HFFc6 (cell line): ENCODE measurements around the gene ADAMTSL4. TPM values are rescaled to one million over a fixed set of nuclear protein-coding genes. Genes with fewer than 3 reads are reported as not detected.

Experiments
- DNase-seq: peaks from one replicate; pipeline ENCODE4 v3.0.0-alpha.2; 2018
- H3K27ac Mint-ChIP-seq: 2 replicates; pipeline ENCODE4 v1.8.0; 2020; ENCODE audit warnings: mild to moderate bottlenecking, mixed read lengths
- H3K27me3 Mint-ChIP-seq: 2 replicates; pipeline ENCODE4 v1.8.0; 2021; ENCODE audit warnings: mild to moderate bottlenecking, moderate library complexity, mixed read lengths; ENCODE audit not compliant: insufficient read depth
- H3K36me3 Mint-ChIP-seq: 2 replicates; pipeline ENCODE4 v1.8.0; 2021; ENCODE audit warnings: low read depth, mixed read lengths
- H3K4me1 Mint-ChIP-seq: 2 replicates; pipeline ENCODE4 v1.8.0; 2020; ENCODE audit warnings: low read depth, mixed read lengths
- H3K4me3 Mint-ChIP-seq: 2 replicates; pipeline ENCODE4 v1.8.0; 2020; ENCODE audit warnings: mild to moderate bottlenecking, moderate library complexity, mixed read lengths
- H3K9me3 Mint-ChIP-seq: 2 replicates; pipeline ENCODE4 v1.8.0; 2020; ENCODE audit warnings: mild to moderate bottlenecking, mixed read lengths
- total RNA-seq, 6 experiments: library from RNA; stranded (reverse); fragmentation: NEBNext Ultra II Directional; extraction: Animal tissue kit (Norgen Biotek cat#: 25700); gene quantifications; 2 replicates in 1 of 6; 3 replicates in 5 of 6; pipeline ENCODE4 v1.2.3, GENCODE V29; 2021
- TF ChIP-seq, protein P1 (sequence below): fragments of 200-600 bp; sonication (generic); IDR thresholded peaks from 2 replicates; pipeline ENCODE4 v1.5.0; 2021; ENCODE audit warnings: antibody characterized with exemption, mild to moderate bottlenecking

ADAMTSL4 gene
- total RNA-seq, 6 experiments from 2014 or later, result 33.7 to 61.2 (median 38.2) TPM

GRCh38 chr1:150550222-150551050 is 1.2 kb downstream of the ADAMTSL4 start:
- Mint-ChIP-seq H3K27ac (peak overlapping the region; percentile 68), H3K4me3 (peak overlapping the region; percentile 91), H3K36me3 (peaks cover 2% of the 10 kb centered on the region), H3K4me1 (peaks cover 45% of the 10 kb centered on the region), H3K27me3 (peaks cover 9% of the 10 kb centered on the region), H3K9me3 (no peaks in the 10 kb centered on the region)
- no peak for DNase-seq
- TF ChIP-seq, protein P1, sequence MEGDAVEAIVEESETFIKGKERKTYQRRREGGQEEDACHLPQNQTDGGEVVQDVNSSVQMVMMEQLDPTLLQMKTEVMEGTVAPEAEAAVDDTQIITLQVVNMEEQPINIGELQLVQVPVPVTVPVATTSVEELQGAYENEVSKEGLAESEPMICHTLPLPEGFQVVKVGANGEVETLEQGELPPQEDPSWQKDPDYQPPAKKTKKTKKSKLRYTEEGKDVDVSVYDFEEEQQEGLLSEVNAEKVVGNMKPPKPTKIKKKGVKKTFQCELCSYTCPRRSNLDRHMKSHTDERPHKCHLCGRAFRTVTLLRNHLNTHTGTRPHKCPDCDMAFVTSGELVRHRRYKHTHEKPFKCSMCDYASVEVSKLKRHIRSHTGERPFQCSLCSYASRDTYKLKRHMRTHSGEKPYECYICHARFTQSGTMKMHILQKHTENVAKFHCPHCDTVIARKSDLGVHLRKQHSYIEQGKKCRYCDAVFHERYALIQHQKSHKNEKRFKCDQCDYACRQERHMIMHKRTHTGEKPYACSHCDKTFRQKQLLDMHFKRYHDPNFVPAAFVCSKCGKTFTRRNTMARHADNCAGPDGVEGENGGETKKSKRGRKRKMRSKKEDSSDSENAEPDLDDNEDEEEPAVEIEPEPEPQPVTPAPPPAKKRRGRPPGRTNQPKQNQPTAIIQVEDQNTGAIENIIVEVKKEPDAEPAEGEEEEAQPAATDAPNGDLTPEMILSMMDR, result no peak

- Mint-ChIP-seq H3K27ac (peak overlapping the region; percentile 68), H3K4me1 (peaks cover 45% of the 10 kb centered on the region), H3K9me3 (no peaks in the 10 kb centered on the region), H3K36me3 (peaks cover 6% of the 10 kb centered on the region), H3K27me3 (peaks cover 7% of the 10 kb centered on the region), H3K4me3 (peak overlapping the region; percentile 91; the same call in 1 of the 2 replicates)
- TF ChIP-seq, protein P1, result no peak
- DNase-seq, result no peak
Observed at GRCh38 chr1:150551051-150551783, 2.0 kb downstream of the ADAMTSL4 start.

- Mint-ChIP-seq H3K27me3 (peaks cover 4% of the 10 kb centered on the region; the same call in 1 of the 2 replicates), H3K36me3 (peaks cover 6% of the 10 kb centered on the region), H3K4me1 (peaks cover 45% of the 10 kb centered on the region), H3K27ac (peak overlapping the region; percentile 68), H3K9me3 (no peaks in the 10 kb centered on the region), H3K4me3 (no peak overlapping the region)
- TF ChIP-seq, protein P1, result no peak
- DNase-seq, result no peak
Observed at GRCh38 chr1:150551784-150552127, 2.5 kb downstream of the ADAMTSL4 start.

- peaks cover 45% of the 10 kb centered on the region for H3K4me1 Mint-ChIP-seq
- DNase-seq, result peak; percentile 79
- H3K4me3 Mint-ChIP-seq, result peak overlapping the region; percentile 55
- H3K27ac Mint-ChIP-seq, result peak overlapping the region; percentile 68
- TF ChIP-seq, protein P1, result no peak
- H3K27me3 Mint-ChIP-seq, result peaks cover 4% of the 10 kb centered on the region; the same call in 1 of the 2 replicates
- peaks cover 6% of the 10 kb centered on the region for H3K36me3 Mint-ChIP-seq
- no peaks in the 10 kb centered on the region for H3K9me3 Mint-ChIP-seq
Observed at GRCh38 chr1:150552128-150552910, 3.1 kb downstream of the ADAMTSL4 start.

GRCh38 chr1:150552911-150553289 is 3.7 kb downstream of the ADAMTSL4 start:
- Mint-ChIP-seq H3K4me1 (peaks cover 45% of the 10 kb centered on the region), H3K4me3 (peak overlapping the region; percentile 55), H3K9me3 (no peaks in the 10 kb centered on the region), H3K27ac (peak overlapping the region; percentile 68), H3K36me3 (peaks cover 6% of the 10 kb centered on the region), H3K27me3 (peaks cover 4% of the 10 kb centered on the region; the same call in 1 of the 2 replicates)
- no peak for DNase-seq
- TF ChIP-seq, protein P1, result no peak
